Measurements from ENCODE around the gene PLA2G4C.

Gene PLA2G4C

GRCh38 chr19:48051335-48052033 is 59.1 kb downstream of the PLA2G4C start:
- DNase-seq = no peak

DNA sequence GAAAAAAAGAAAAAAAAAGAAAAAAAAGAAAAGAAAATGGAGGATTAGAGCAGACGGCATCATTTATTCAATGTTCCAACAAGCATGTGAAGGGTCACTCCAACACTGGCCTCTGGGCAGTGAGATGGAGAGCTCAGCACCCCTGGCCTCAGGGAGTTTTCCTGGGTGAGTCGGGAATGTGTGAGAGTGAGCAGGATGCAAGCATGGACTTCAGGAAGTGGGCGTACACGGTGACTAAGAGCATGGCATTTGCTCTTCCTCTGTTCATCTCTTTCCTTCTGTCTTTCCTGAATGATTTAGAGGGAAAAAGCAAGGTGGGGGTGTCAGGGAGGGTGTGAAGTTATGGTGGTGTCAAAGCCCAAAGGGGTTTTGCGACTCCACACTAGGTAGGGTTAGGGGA is 66.1 kb downstream of the PLA2G4C start:
- no peak for DNase-seq

GRCh38 chr19:48043675-48044258 is 66.8 kb downstream of the PLA2G4C start, which contains the start of gene CABP5:
Gene CABP5 (minus strand): TSS chr19:48044079. CDS start chr19:48043922, 157 bp downstream.
- DNase-seq = no peak

DNA sequence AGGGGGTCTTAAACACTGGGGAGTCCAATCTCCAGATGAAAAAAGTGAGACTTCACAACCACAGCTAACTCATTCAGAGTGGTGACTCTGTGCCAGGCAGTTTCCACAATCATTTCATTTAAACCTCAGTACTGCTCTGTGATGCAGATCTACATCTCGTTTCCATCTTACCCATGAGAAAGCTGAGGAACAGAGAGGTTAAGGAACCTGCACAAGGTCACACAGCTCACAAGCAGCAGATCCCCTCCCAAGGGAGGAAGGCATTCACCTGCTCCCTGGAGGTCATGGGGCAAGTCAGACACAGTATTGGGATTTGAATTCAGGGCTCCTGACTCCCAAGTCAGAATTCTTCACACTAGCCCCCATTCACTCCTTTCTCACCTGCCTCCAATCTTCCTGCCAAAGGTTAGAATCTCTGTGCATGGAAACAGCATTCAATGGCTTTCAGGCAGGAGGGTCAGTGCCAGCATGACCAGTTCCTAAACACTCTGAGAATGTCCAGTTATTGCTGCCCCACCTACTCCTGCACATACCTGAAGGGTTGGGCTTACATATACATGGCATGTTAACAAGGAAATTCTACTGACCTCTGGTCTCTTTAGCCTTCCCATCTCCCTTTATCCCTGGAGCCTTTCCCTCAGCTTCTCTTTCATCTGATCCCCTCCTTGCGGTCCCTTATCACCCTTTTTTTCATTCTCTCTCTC is 68.6 kb downstream of the PLA2G4C start:
- no peak for DNase-seq

DNA sequence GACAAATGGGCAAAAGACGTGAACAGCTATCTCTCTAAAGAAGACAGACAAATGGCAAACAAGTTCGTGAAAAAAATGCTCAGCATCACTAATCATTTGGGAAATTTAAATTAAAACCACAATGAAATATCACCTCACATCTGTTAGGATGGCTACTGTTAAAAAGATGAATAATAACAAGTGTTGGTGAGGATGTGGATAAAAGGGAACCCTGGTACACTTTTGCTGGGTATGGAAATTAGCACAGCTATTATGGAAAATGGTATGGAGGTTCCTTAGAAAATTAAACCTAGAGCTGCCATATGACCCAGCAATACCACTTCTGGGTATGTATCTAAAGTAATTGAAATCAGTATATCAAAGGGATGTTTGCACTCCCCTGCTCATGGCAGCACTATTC is 73.9 kb downstream of the PLA2G4C start:
- DNase-seq = no peak

DNA sequence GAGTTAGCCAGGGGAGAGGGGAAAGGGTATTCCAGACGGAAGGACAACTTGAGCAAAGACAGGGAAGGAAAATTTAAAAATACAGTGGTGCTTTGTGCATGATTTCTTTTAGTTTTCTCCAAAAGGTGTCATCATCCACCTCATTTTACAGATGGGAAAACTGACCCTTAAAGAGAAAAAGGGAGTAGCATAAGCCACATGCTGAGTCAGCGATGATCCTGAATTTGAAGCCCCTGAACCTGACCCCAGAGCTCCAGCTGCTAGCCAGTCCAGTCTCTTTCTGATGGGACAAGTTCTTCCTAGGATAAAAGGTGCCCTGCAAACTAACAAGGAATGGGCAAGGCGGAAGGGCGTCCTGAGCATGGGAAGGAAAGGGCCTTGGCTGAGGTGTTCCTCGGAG is 77.0 kb downstream of the PLA2G4C start:
- no peak for DNase-seq

GRCh38 chr19:48030073-48030472 is 80.5 kb downstream of the PLA2G4C start:
- DNase-seq = no peak

DNA sequence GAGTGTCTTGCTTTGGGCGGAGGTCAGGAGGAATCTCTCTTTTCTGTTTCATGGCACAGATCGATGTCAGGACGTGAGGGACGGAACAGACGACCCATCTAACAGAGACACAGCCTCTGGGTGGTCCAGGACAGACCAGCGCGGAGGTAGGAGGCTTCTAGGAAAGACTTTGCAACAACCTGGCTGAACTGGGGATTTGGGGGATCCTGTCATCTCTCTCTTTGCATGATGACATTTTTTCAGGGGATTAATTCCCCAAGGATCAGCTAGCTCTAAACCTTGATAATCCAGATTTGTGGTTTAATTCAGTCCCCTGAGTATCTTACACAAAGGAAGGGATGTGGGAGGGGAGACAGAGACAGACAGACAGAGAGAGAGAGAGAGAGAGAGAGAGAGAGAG is 81.2 kb downstream of the PLA2G4C start:
- no peak for DNase-seq

- no peak for DNase-seq
These were observed 85.1 kb downstream of the PLA2G4C start for GRCh38 chr19:48025480-48025879.

GRCh38 chr19:48023518-48023917 is 87.1 kb downstream of the PLA2G4C start:
- no peak for DNase-seq

GRCh38 chr19:48023011-48023410 is 87.6 kb downstream of the PLA2G4C start:
- no peak for DNase-seq

- DNase-seq = no peak
These were observed 89.9 kb downstream of the PLA2G4C start for GRCh38 chr19:48020686-48021085.

- DNase-seq = no peak
These were observed 99.5 kb downstream of the PLA2G4C start for GRCh38 chr19:48010932-48011758.

DNA sequence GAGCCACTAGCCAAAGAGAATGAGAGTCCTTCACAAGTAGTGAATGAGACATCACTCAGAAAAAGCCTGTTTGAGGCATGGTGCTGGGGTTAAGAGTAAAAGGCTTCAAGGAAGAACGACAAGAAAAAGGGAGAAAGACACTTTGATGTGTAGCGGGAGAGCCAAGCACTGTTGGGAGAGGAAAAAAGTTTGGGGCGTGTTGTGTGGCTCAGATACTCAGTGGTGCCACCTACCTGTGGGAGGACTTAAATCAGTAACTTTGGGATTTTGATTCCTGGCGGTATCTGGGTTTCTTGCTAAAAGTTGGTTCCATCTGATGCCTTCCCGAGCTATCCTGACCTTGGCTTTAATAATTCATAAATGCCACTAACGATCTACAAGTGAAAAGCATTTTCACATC is 103.9 kb downstream of the PLA2G4C start:
- peak; percentile 8 to 19 for DNase-seq

DNA sequence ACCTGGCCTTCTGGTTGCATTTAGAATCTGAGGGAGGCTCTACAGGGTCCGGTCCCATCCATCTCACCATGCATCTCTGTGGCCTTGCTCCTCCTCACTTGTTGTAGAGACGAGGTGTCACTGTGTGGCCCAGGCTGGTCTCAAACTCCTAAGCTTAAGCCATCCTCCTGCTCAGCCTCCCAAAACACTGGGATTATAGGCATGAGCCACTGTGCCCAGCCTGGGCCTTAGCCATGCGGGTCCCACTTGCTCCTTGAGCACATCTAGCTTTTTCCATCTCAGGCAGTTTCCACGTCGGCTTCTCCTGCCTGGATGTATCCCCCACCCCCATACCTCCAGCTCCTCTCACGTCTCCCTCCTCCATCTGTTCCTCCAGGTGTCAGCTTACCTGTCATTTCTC is 106.4 kb downstream of the PLA2G4C start:
- no peak for DNase-seq

DNA sequence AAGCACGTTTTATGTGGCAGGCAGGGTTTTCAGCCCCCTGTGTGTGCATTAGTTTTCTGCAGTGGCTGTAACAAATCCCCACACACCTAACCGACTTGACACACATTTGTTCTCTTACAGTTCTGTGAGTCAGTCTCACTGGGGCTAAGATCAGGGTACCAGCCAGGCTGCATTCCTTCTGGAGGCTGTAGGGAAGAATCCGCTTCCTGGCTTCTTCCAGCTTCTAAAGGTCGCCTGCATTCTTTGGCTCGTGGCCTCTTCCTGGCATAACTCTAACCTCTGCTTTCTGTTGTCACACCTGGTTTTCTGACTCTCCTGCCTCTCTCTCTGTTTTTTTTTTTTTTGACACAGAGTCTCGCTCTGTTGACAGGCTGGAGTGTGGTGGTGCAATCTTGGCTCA is 109.8 kb downstream of the PLA2G4C start:
- DNase-seq = no peak

- DNase-seq = no peak
These were observed 111.8 kb downstream of the PLA2G4C start for GRCh38 chr19:47998800-47999199.
